Measurements from ENCODE around the gene KRTAP10-8. TPM values are rescaled to one million over a fixed set of nuclear protein-coding genes. Genes with fewer than 3 reads are reported as not detected.
"Not testable (repeated sequence)": the region's sequence is repeated elsewhere in the genome, so short reads cannot be mapped to it uniquely, and the experiment has no call there.

KRTAP10-8 gene
- total RNA-seq, 4 donors from 2014 or later, result not detected

DNA sequence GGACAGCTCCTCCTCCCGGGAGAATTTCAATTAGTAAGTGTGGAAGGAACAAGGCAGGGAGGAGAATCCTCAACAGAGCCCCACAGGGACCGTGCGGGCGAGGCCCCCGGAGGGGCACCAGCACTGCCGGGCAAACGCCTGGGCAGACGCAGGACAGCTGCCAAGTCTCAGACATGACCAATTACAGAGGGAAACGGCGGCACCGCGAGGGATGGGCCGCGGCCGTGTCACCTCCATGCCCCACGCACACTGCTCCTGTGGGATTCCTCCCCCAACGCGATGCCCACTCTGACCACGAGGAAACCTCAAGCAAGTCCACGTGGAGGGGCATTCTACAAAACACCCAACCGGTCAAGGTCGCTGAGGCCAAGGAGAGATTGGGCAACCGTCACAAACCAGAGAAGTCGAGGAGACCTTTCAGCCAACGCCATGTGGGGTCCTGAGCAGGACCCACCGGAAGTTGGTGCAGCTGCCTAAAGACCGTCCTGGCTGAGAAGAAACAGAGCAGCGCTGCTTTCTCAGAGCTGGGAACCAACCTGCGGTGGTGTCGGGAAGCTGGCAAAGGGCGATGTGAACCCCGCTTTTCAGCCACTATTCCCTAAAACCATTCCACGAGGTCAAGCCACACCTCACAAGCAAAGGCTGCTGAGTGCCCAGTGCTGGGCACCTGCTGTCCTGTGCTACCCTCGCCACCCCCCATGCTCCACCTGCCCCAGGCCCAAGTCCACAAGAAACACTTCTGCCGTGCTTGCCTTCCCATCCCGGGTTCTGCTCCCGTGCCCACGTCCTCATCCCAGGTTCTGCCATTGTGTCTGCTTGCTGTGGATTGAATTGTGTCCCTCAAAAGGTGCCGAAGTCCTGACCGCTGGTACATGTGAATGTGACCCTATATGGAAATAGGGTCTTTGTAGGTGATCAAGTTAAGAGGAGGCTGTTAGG is 39.8 kb upstream of the KRTAP10-8 start:
- DNase-seq, result no peak
- TF ChIP-seq, protein P1, sequence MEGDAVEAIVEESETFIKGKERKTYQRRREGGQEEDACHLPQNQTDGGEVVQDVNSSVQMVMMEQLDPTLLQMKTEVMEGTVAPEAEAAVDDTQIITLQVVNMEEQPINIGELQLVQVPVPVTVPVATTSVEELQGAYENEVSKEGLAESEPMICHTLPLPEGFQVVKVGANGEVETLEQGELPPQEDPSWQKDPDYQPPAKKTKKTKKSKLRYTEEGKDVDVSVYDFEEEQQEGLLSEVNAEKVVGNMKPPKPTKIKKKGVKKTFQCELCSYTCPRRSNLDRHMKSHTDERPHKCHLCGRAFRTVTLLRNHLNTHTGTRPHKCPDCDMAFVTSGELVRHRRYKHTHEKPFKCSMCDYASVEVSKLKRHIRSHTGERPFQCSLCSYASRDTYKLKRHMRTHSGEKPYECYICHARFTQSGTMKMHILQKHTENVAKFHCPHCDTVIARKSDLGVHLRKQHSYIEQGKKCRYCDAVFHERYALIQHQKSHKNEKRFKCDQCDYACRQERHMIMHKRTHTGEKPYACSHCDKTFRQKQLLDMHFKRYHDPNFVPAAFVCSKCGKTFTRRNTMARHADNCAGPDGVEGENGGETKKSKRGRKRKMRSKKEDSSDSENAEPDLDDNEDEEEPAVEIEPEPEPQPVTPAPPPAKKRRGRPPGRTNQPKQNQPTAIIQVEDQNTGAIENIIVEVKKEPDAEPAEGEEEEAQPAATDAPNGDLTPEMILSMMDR (IDR thresholded peaks at IDR 0.05 in 4 of 5, conservative IDR thresholded peaks at IDR 0.05 in 1 of 5), result no peak
- TF ChIP-seq POLR2A (IDR thresholded peaks at IDR 0.05), result no peak
- Histone ChIP-seq H3K36me3 (no peaks in the 10 kb centered on the region), H3K27ac (no peak overlapping the region), H3K4me1 (no peaks in the 10 kb centered on the region), H3K9me3 (no peaks in the 10 kb centered on the region), H3K4me3 (no peak overlapping the region), H3K27me3 (peaks cover 0 to 23% (median 2%) of the 10 kb centered on the region in 3 donors)
- intact Hi-C loops (cut with DNase I; ENCODE audit: low total_unique reads) (no loop called here), in situ Hi-C loops (cut with MboI; ENCODE audit: low sequenced_read_pairs in 4 of 4) (no loop called here)
- no peak for ATAC-seq

GRCh38 chr21:44572959-44573583 is 38.8 kb upstream of the KRTAP10-8 start:
- intact Hi-C loops (cut with DNase I; ENCODE audit: low total_unique reads) (no loop called here), in situ Hi-C loops (cut with MboI; ENCODE audit: low sequenced_read_pairs in 4 of 4) (no loop called here)
- no peak for ATAC-seq
- H3K9me3 ChIP-seq, result no peaks in the 10 kb centered on the region
- TF ChIP-seq POLR2A (IDR thresholded peaks at IDR 0.05), result no peak
- TF ChIP-seq, protein P1 (IDR thresholded peaks at IDR 0.05 in 4 of 5, conservative IDR thresholded peaks at IDR 0.05 in 1 of 5), result no peak
- H3K36me3 ChIP-seq, result no peaks in the 10 kb centered on the region
- no peaks in the 10 kb centered on the region for H3K4me1 ChIP-seq
- no peak for DNase-seq
- H3K4me3 ChIP-seq, result no peak overlapping the region
- no peak overlapping the region for H3K27ac ChIP-seq
- peaks cover 0 to 20% (median 2%) of the 10 kb centered on the region in 3 donors for H3K27me3 ChIP-seq

DNA sequence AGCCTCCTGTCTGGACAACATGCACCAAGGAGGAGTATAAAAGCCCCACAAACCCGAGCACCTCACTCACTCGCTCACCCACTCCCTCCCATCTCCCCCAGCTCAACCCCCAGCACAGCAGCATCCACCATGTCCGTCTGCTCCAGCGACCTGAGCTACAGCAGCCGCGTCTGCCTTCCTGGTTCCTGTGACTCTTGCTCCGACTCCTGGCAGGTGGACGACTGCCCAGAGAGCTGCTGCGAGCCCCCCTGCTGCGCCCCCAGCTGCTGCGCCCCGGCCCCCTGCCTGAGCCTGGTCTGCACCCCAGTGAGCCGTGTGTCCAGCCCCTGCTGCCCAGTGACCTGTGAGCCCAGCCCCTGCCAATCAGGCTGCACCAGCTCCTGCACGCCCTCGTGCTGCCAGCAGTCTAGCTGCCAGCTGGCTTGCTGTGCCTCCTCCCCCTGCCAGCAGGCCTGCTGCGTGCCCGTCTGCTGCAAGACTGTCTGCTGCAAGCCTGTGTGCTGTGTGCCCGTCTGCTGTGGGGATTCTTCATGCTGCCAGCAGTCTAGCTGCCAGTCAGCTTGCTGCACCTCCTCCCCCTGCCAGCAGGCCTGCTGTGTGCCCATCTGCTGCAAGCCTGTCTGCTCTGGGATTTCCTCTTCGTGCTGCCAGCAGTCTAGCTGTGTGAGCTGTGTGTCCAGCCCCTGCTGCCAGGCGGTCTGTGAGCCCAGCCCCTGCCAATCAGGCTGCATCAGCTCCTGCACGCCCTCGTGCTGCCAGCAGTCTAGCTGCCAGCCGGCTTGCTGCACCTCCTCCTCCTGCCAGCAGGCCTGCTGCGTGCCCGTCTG is 38.0 kb upstream of the KRTAP10-8 start, which contains the start of gene KRTAP10-4:
Gene KRTAP10-4 (plus strand): TSS at position 100 of the 827 bp plus-strand sequence. CDS start 30 bp downstream, at position 130.
- H3K4me1 ChIP-seq; ATAC-seq; DNase-seq; H3K9me3 ChIP-seq; H3K4me3 ChIP-seq; intact Hi-C loops (cut with DNase I; ENCODE audit: low total_unique reads); in situ Hi-C loops (cut with MboI; ENCODE audit: low sequenced_read_pairs in 4 of 4); H3K27ac ChIP-seq; H3K36me3 ChIP-seq: not testable (repeated sequence)
- peaks cover 0 to 18% (median 2%) of the 10 kb centered on the region in 3 donors for H3K27me3 ChIP-seq

GRCh38 chr21:44574457-44575306 is 37.2 kb upstream of the KRTAP10-8 start:
- TF ChIP-seq POLR2A (IDR thresholded peaks at IDR 0.05), result no peak
- TF ChIP-seq, protein P1 (IDR thresholded peaks at IDR 0.05 in 4 of 5, conservative IDR thresholded peaks at IDR 0.05 in 1 of 5), result no peak
- H3K27ac ChIP-seq, result no peak overlapping the region
- no peaks in the 10 kb centered on the region for H3K4me1 ChIP-seq
- in situ Hi-C loops (cut with MboI; ENCODE audit: low sequenced_read_pairs in 4 of 4) (no loop called here), intact Hi-C loops (cut with DNase I; ENCODE audit: low total_unique reads) (no loop called here)
- H3K27me3 ChIP-seq, result peaks cover 0 to 18% (median 2%) of the 10 kb centered on the region in 3 donors
- DNase-seq (no peak), ATAC-seq (no peak)
- H3K4me3 ChIP-seq, result no peak overlapping the region
- H3K9me3 ChIP-seq, result no peaks in the 10 kb centered on the region
- no peaks in the 10 kb centered on the region for H3K36me3 ChIP-seq

Data from gastrocnemius medialis (tissue), 4 donors.